ENCODE measurements around the gene ARHGEF6.

ARHGEF6 gene

DNA sequence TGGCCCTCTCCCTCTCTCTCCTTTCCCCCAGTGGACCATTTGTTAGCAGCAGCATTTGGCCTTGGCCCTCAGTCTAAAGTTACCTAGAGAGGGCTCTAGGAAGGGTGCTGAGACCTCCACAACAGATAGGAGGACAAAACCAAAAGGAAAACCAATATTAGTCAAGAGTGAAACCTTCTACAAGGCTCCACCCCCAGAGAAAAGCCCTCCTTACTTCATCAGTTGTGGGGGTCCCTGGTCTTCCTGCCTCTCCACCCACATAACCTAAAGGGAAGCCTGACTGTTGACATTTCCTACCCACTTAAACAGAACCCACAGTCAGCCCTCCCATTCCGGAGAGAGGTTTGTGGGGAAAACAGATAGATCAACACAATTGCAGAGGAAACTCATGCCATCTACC lies 137.5 kb downstream of the ARHGEF6 start:
- DNase-seq, result no peak

GRCh38 chrX:136639506-136640176 lies 141.1 kb downstream of the ARHGEF6 start:
- DNase-seq, result no peak

- DNase-seq, result no peak
These were observed 144.6 kb downstream of the ARHGEF6 start for GRCh38 chrX:136636121-136636520.

DNA sequence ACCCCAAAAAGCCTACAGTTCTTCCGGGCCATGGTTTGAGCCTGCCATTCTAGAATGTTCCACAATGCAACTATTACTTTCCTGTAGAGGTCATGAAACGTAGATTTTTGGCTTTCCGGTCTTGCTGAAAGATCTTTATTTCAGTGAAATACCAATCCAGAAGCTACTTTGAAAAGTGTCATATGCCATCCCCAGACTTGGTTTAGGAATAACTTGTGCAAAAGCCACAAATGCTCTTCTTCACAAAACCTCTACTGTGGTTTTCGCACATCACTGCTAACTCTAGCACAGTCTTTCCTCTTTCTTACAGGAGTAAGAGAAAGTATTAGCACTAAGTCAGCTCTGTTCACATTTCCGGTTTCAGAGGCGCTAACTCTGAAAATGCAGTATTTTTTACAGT lies 145.5 kb downstream of the ARHGEF6 start:
- no peak for DNase-seq

GRCh38 chrX:136630881-136631280 lies 149.9 kb downstream of the ARHGEF6 start:
- no peak for DNase-seq

DNA sequence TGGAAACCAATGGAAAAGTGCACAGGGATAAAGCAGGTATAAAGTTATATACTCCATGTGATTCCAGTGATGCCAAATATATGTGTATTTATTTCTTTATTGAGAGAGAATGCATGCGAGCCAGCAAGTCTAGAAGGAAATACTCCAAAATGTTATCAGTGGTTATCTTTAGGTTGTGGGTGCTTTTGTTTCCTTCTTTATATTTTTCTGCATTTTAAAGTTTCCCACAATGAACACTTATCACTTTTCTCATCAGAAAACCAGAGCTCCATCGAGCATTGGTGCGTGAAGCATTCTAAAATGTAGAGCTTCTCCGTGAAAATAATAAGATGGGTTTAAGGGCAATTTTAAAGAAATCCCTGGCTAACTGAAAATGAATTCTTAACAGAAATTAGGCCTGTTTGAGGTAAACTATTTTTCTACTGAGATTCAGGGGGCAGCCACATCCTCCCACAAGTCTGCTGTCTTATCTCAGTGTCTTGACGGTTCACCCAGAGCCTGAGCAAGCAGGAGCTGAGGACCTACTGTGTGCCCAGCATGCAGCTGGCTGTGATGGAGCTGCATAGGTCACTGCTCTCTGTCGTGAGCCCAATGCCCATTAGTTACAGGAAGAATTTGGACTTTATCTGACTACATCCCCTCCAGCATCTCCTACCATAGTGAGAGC lies 151.5 kb downstream of the ARHGEF6 start:
- no peak for DNase-seq

GRCh38 chrX:136627409-136627808 lies 153.3 kb downstream of the ARHGEF6 start:
- DNase-seq, result no peak

- no peak for DNase-seq
These were observed 153.8 kb downstream of the ARHGEF6 start for GRCh38 chrX:136626891-136627290.

- no peak for DNase-seq
These were observed 154.5 kb downstream of the ARHGEF6 start for GRCh38 chrX:136626237-136626636.

- no peak for DNase-seq
These were observed 155.5 kb downstream of the ARHGEF6 start for GRCh38 chrX:136625246-136625645.

DNA sequence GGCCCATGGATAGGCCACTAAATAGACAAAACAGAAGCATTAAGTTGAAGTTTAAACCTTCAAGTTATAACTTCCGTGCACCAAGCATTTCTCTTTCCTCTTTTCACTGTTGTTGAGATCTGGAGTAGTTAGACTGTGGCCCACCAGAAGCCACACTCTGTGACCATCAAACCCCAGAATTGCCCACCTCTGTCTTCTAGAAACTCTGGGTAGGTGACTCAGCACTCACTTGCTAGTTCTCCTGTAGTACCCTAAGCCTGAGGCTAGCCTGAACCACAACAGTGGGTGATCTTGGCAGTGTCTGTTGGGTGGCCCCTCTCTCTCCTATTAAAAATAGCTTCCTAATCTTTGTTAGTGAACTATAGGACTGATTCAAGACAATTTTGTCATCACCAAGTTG lies 157.3 kb downstream of the ARHGEF6 start:
- DNase-seq, result no peak

DNA sequence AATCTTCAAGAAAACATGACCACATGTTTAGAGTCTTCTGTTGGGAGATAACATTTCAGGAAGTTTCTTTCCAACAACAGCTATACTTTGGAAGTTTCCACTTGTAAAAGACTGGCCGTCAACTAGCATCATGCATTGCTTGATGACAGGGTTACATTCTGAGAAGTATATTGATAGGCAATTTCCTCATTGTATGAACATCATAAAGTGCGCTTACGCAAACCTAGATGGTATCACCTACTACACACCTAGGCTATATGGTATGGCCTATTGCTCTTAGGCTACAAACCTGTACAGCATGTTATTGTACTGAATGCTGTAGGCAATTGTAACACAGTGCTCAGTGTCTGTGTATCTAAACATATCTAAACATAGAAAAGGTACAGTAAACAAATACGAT lies 158.2 kb downstream of the ARHGEF6 start:
- DNase-seq, result no peak

GRCh38 chrX:136620780-136621179 lies 160.0 kb downstream of the ARHGEF6 start:
- no peak for DNase-seq

DNA sequence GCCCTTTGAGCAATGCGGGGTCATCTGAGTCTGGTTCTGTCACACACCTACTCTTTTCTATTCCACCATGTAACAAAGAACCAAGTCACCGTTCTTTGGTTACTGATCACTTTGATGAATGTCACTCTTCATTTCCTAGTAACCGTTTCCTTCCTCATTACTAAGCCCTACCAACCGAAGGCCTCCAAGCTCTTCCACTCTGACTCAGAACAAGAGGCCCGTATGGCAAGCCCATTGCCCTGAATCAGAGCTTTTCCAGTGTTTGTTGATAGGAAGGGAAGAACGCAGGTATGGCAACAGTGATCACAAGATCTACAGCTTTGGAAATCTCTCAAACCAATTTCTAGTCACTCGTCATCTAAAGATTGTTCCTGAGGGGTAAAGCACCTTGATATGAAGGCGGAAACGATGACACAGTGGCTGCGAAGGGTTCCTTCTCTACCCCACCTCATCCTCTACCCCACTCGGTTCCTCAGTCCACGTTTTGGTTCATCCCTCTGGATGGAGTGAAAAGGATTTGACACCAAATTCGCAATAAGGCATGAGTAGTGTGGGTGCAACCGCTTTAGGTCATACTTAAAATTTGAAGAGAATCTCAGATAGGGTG lies 160.7 kb downstream of the ARHGEF6 start:
- no peak for DNase-seq

DNA sequence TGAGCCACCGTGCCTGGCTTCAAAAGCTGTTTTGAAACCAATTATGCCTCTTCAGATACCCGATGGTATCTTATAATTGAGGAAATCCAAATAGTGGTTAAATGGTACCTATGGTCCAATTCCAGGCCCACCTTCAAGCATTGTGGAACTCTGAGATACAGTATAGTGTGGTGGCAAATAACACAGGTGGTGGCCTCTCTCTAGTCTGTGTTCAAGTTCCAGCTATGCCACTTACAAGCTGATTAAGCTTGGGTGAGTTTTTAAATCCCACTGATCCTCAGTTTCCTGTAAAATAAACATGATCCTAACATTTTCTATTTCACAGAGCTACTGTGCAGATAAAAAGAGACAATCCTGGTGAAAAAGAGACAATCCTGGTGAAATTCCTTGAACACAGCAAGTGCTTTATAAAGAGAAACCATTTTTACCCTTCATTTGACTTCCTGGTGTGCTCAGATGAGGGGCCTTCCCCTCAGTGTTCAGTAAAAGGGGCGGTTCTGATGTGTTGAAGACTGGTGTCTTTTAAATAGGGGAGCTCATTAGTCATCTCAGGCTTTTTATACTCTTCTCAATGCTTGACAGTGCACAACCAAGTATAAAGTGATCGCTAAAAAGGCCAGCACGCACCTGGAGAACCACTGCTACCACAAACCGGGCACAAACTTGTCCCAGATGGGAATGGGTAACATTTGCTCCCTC lies 163.6 kb downstream of the ARHGEF6 start:
- DNase-seq, result no peak
